Measurements from ENCODE around the gene TRIM71. TPM values are rescaled to one million over a fixed set of nuclear protein-coding genes. Genes with fewer than 3 reads are reported as not detected.
"Not testable (repeated sequence)": the region's sequence is repeated elsewhere in the genome, so short reads cannot be mapped to it uniquely, and the experiment has no call there.

The TRIM71 gene
- total RNA-seq, 2 donors from 2014 or later = not detected

GRCh38 chr3:32842531-32842931 lies 24.7 kb downstream of the TRIM71 start:
- no peaks in the 10 kb centered on the region for H3K9me3 ChIP-seq
- H3K27me3 ChIP-seq = no peaks in the 10 kb centered on the region
- no peak for TF ChIP-seq CTCF (IDR thresholded peaks at IDR 0.05)
- no peaks in the 10 kb centered on the region for H3K36me3 ChIP-seq
- H3K27ac ChIP-seq = no peak overlapping the region
- H3K4me3 ChIP-seq = no peak overlapping the region
- no peaks in the 10 kb centered on the region for H3K4me1 ChIP-seq
- no peak for DNase-seq (ENCODE audit: low spot score)

- no peak for DNase-seq (ENCODE audit: low spot score)
- Histone ChIP-seq H3K4me3 (no peak overlapping the region), H3K27me3 (no peaks in the 10 kb centered on the region), H3K27ac (no peak overlapping the region), H3K9me3 (no peaks in the 10 kb centered on the region), H3K36me3 (no peaks in the 10 kb centered on the region), H3K4me1 (peaks cover 0 to 2% of the 10 kb centered on the region in 2 donors)
- TF ChIP-seq CTCF (IDR thresholded peaks at IDR 0.05) = no peak
Measured at GRCh38 chr3:32842987-32843386, 25.2 kb downstream of the TRIM71 start.

GRCh38 chr3:32843510-32844321 lies 25.9 kb downstream of the TRIM71 start:
- Histone ChIP-seq H3K4me3 (no peak overlapping the region), H3K9me3 (no peaks in the 10 kb centered on the region), H3K27ac (no peak overlapping the region), H3K27me3 (no peaks in the 10 kb centered on the region), H3K36me3 (no peaks in the 10 kb centered on the region), H3K4me1 (peaks cover 0 to 10% of the 10 kb centered on the region in 2 donors)
- no peak for TF ChIP-seq CTCF (IDR thresholded peaks at IDR 0.05)
- no peak for DNase-seq (ENCODE audit: low spot score)

- H3K27ac ChIP-seq = no peak overlapping the region
Measured at GRCh38 chr3:32844322-32844654, 26.5 kb downstream of the TRIM71 start.

GRCh38 chr3:32844914-32845313 lies 27.1 kb downstream of the TRIM71 start:
- no peak for DNase-seq (ENCODE audit: low spot score)
- Histone ChIP-seq H3K4me1 (peaks cover 0 to 11% of the 10 kb centered on the region in 2 donors), H3K27me3 (no peaks in the 10 kb centered on the region), H3K9me3 (no peaks in the 10 kb centered on the region), H3K36me3 (no peaks in the 10 kb centered on the region), H3K27ac (no peak overlapping the region), H3K4me3 (no peak overlapping the region)
- TF ChIP-seq CTCF (IDR thresholded peaks at IDR 0.05) = no peak

More at GRCh38 chr3:32844322-32844654, 26.5 kb downstream of the TRIM71 start:
- H3K4me1 ChIP-seq = peaks cover 0 to 11% of the 10 kb centered on the region in 2 donors
- no peak for DNase-seq (ENCODE audit: low spot score)
- no peak for TF ChIP-seq CTCF (IDR thresholded peaks at IDR 0.05)
- no peaks in the 10 kb centered on the region for H3K36me3 ChIP-seq
- H3K27me3 ChIP-seq = no peaks in the 10 kb centered on the region
- no peak overlapping the region for H3K4me3 ChIP-seq
- no peaks in the 10 kb centered on the region for H3K9me3 ChIP-seq

- not testable (repeated sequence) for DNase-seq (ENCODE audit: low spot score); H3K27me3 ChIP-seq; H3K36me3 ChIP-seq; H3K27ac ChIP-seq; H3K4me3 ChIP-seq; H3K9me3 ChIP-seq
- H3K4me1 ChIP-seq = peaks cover 0 to 11% of the 10 kb centered on the region in 2 donors
Measured at GRCh38 chr3:32845546-32845945, 27.7 kb downstream of the TRIM71 start.

GRCh38 chr3:32847045-32847444 lies 29.2 kb downstream of the TRIM71 start:
- H3K27ac ChIP-seq; H3K36me3 ChIP-seq; H3K27me3 ChIP-seq; H3K9me3 ChIP-seq; H3K4me3 ChIP-seq; DNase-seq (ENCODE audit: low spot score): not testable (repeated sequence)
- H3K4me1 ChIP-seq = peaks cover 0 to 11% of the 10 kb centered on the region in 2 donors

Data from right atrium auricular region (tissue), 2 donors.